VCaP (cell line): ENCODE measurements around the gene EIF4B.

Experiments
- H3K27ac ChIP-seq: fragments of 450-650 bp; 2 replicates; pipeline ENCODE4 v1.5.1; 2017
- CTCF ChIP-seq: fragments of 450-650 bp; conservative IDR thresholded peaks from 2 replicates; pipeline ENCODE4 v1.5.1; 2017; ENCODE audit warnings: mild to moderate bottlenecking, moderate library complexity

Gene EIF4B

GRCh38 chr12:53048033-53048779 is 42.0 kb downstream of the EIF4B start:
- peak overlapping the region; percentile 95 for H3K27ac ChIP-seq
- peak; percentile 72 for TF ChIP-seq CTCF

GRCh38 chr12:53048780-53049401 is 42.6 kb downstream of the EIF4B start:
- peak; percentile 17; the same call in 1 of the 2 replicates for TF ChIP-seq CTCF
- peak overlapping the region; percentile 95 for H3K27ac ChIP-seq

GRCh38 chr12:53049571-53050318 is 43.5 kb downstream of the EIF4B start, which contains the start of gene TNS2:
Gene TNS2 (plus strand): TSS chr12:53050065. CDS start chr12:53050186, 121 bp downstream.
- no peak for TF ChIP-seq CTCF
- peak within 1 kb of the TSS; percentile 95 for H3K27ac ChIP-seq

- TF ChIP-seq CTCF = no peak
- H3K27ac ChIP-seq = peak overlapping the region; percentile 95
Observed at GRCh38 chr12:53050426-53051057, 44.3 kb downstream of the EIF4B start.

- peak overlapping the region; percentile 95 for H3K27ac ChIP-seq
Observed at GRCh38 chr12:53051058-53051880, 45.0 kb downstream of the EIF4B start.

More at GRCh38 chr12:53051058-53051880, 45.0 kb downstream of the EIF4B start:
- no peak for TF ChIP-seq CTCF
